ENCODE measurements around the gene REXO4. TPM values are rescaled to one million over a fixed set of nuclear protein-coding genes. Genes with fewer than 3 reads are reported as not detected.

Gene REXO4
- total and polyA plus RNA-seq, 2 of the 13 experiments (the other 11 are each of a cell fraction or from before 2014, with no cell fraction given): 18.5 to 30.4 TPM

GRCh38 chr9:133417541-133418461 is at the start of gene REXO4 (continued):
- no peak; the same call in 1 of the 2 replicates for TF ChIP-seq NR2F2 (IDR thresholded peaks at IDR 0.05; ENCODE audit: borderline replicate concordance, low read depth)
- TF ChIP-seq ZNF362 (CRISPR knock-in tag; IDR thresholded peaks at IDR 0.05; ENCODE audit: borderline replicate concordance): peak; percentile 59; the same call in 1 of the 2 replicates
- peak; percentile 94 for TF ChIP-seq PHF21A (CRISPR knock-in tag; IDR thresholded peaks at IDR 0.05)
- TF ChIP-seq, protein P1, sequence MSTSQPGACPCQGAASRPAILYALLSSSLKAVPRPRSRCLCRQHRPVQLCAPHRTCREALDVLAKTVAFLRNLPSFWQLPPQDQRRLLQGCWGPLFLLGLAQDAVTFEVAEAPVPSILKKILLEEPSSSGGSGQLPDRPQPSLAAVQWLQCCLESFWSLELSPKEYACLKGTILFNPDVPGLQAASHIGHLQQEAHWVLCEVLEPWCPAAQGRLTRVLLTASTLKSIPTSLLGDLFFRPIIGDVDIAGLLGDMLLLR (CRISPR knock-in tag; IDR thresholded peaks at IDR 0.05): peak; percentile 75; the same call in 1 of the 2 replicates
- TF ChIP-seq MAFF (IDR thresholded peaks at IDR 0.05; ENCODE audit: low read depth, low read length): no peak
- no peak for TF ChIP-seq ARNT (IDR thresholded peaks at IDR 0.05)
- no peak for TF ChIP-seq CREBL2 (CRISPR knock-in tag; IDR thresholded peaks at IDR 0.05; ENCODE audit: borderline replicate concordance)
- peak; percentile 24; the same call in 1 of the 2 replicates for TF ChIP-seq ZNF136 (CRISPR knock-in tag; IDR thresholded peaks at IDR 0.05; ENCODE audit: low read depth)
- peak; percentile 55; the same call in 1 of the 2 replicates for TF ChIP-seq KLF6 (CRISPR knock-in tag; IDR thresholded peaks at IDR 0.05)
- TF ChIP-seq BCL6 (CRISPR knock-in tag; IDR thresholded peaks at IDR 0.05): peak; percentile 58
- peak; percentile 67 for TF ChIP-seq DR1 (CRISPR knock-in tag; IDR thresholded peaks at IDR 0.05)
- TF ChIP-seq ZNF879 (CRISPR knock-in tag; IDR thresholded peaks at IDR 0.05): no peak
- 0 out of 2 replicates have a peak, but pooled peaks have one; percentile 75 for TF ChIP-seq HOXA9 (CRISPR knock-in tag; IDR thresholded peaks at IDR 0.05; ENCODE audit: borderline replicate concordance)
- peak; percentile 58 for TF ChIP-seq YY1 (IDR thresholded peaks at IDR 0.05; ENCODE audit: insufficient read depth, insufficient replicate concordance, low read depth, low read length)
- peak; percentile 86 for TF ChIP-seq ZNF331 (CRISPR knock-in tag; IDR thresholded peaks at IDR 0.05)
- TF ChIP-seq ZBTB4 (CRISPR knock-in tag; IDR thresholded peaks at IDR 0.05; ENCODE audit: borderline replicate concordance): no peak
- peak; percentile 84 for TF ChIP-seq ZNF766 (CRISPR knock-in tag; IDR thresholded peaks at IDR 0.05; ENCODE audit: borderline replicate concordance)
- TF ChIP-seq ZBTB3 (CRISPR knock-in tag; IDR thresholded peaks at IDR 0.05; ENCODE audit: borderline replicate concordance, low read depth): peak; percentile 48; the same call in 1 of the 2 replicates
- no peak for TF ChIP-seq USF2 (IDR thresholded peaks at IDR 0.05; ENCODE audit: low read depth, low read length)
- TF ChIP-seq USF2 (CRISPR knock-in tag; IDR thresholded peaks at IDR 0.05; ENCODE audit: borderline replicate concordance): no peak
